Left lung (tissue), 10 donors: ENCODE data around the gene PDE11A. TPM values are rescaled to one million over a fixed set of nuclear protein-coding genes. Genes with fewer than 3 reads are reported as not detected.

Source experiments
- ATAC-seq: fragments of 200-7000 bp; cut with Tn5 transposase; one replicate; pipeline ENCODE4 v1.9.1; 2020; ENCODE audit warnings: moderate library complexity
- DNase-seq, 4 donors: peaks; one replicate each; pipeline ENCODE4 v3.0.0-alpha.2; 2013 to 2020
- H3K27ac ChIP-seq, 2 donors: fragments of 200-600 bp; sonication (generic) in 1 of 2; one replicate each; pipeline versions ENCODE4 v1.5.0 to v1.8.0; 2020 to 2021
- H3K27me3 ChIP-seq, 2 donors: fragments of 200-600 bp; sonication (generic) in 1 of 2; one replicate each; pipeline versions ENCODE4 v1.5.0 to v1.8.0; 2020 to 2021
- H3K36me3 ChIP-seq, 2 donors: fragments of 200-600 bp; sonication (generic) in 1 of 2; one replicate each; pipeline versions ENCODE4 v1.5.0 to v1.8.0; 2020 to 2021
- H3K4me1 ChIP-seq, 2 donors: fragments of 200-600 bp; one replicate each; pipeline ENCODE4 v1.8.0; 2021
- H3K4me3 ChIP-seq, 2 donors: fragments of 200-600 bp; sonication (generic) in 1 of 2; one replicate each; pipeline versions ENCODE4 v1.5.0 to v1.8.0; 2020 to 2021; ENCODE audit warnings: mild to moderate bottlenecking in 1 of 2
- H3K9me3 ChIP-seq, 2 donors: fragments of 200-600 bp; sonication (generic) in 1 of 2; one replicate each; pipeline versions ENCODE4 v1.5.0 to v1.8.0; 2020 to 2021
- CTCF ChIP-seq, 2 donors: fragments of 200-600 bp; sonication (generic) in 1 of 2; IDR thresholded peaks; one replicate each; pipeline versions ENCODE4 v1.5.0 to v1.8.0; 2021; ENCODE audit warnings: antibody characterized with exemption in 2 of 2
- intact Hi-C, 2 donors: fragments of 100-400 bp; cut with DNase I; formaldehyde crosslinking; loops; one replicate each; pipeline versions ENCODE4 v1.11.2 to v1.14.2; 2022
- polyA plus RNA-seq, 6 donors: library from polyadenylated mRNA; unstranded; fragments of 120-200 nt; gene quantifications; one replicate each; pipeline ENCODE4 v1.2.1, GENCODE V29; 2013; ENCODE audit not compliant: insufficient read length in 6 of 6
- total RNA-seq, 2 donors: library from RNA; stranded (reverse); fragmentation: NEBNext Ultra II Directional; extraction: Animal tissue kit (Norgen Biotek cat#: 25700); gene quantifications; one replicate each; pipeline ENCODE4 v1.2.1, GENCODE V29; 2021
- donor health status: DM: no; HTN: yes; CAD: no.
- donor health status: DM: no; HTN: no; CAD: no.

The PDE11A gene
- total and polyA plus RNA-seq, 8 donors, result 0.24 to 0.73 (median 0.35) TPM

GRCh38 chr2:177738461-177739235 lies 333.9 kb downstream of the PDE11A start:
- Histone ChIP-seq H3K4me3 (no peak overlapping the region), H3K36me3 (no peaks in the 10 kb centered on the region), H3K27ac (no peak overlapping the region), H3K9me3 (no peaks in the 10 kb centered on the region), H3K4me1 (no peaks in the 10 kb centered on the region), H3K27me3 (no peaks in the 10 kb centered on the region)
- no peak for TF ChIP-seq CTCF (IDR thresholded peaks at IDR 0.05)
- intact Hi-C loops, result no loop called here
- ATAC-seq (no peak), DNase-seq (no peak)

GRCh38 chr2:177735318-177735803 lies 337.2 kb downstream of the PDE11A start:
- Histone ChIP-seq H3K9me3 (no peaks in the 10 kb centered on the region), H3K27ac (no peak overlapping the region), H3K4me1 (no peaks in the 10 kb centered on the region), H3K4me3 (no peak overlapping the region), H3K27me3 (no peaks in the 10 kb centered on the region), H3K36me3 (no peaks in the 10 kb centered on the region)
- no peak for DNase-seq
- intact Hi-C loops, result no loop called here
- no peak for TF ChIP-seq CTCF (IDR thresholded peaks at IDR 0.05)
- ATAC-seq, result no peak

- DNase-seq, result no peak
- H3K36me3 ChIP-seq, result no peaks in the 10 kb centered on the region
- no peaks in the 10 kb centered on the region for H3K9me3 ChIP-seq
- no peak for TF ChIP-seq CTCF (IDR thresholded peaks at IDR 0.05)
- H3K4me1 ChIP-seq, result no peaks in the 10 kb centered on the region
- no peak overlapping the region for H3K4me3 ChIP-seq
- ATAC-seq, result no peak
- no peaks in the 10 kb centered on the region for H3K27me3 ChIP-seq
- intact Hi-C loops, result no loop called here
- H3K27ac ChIP-seq, result no peak overlapping the region
Measured at GRCh38 chr2:177733322-177733855, 339.2 kb downstream of the PDE11A start.

GRCh38 chr2:177731384-177731783 lies 341.2 kb downstream of the PDE11A start:
- no peaks in the 10 kb centered on the region for H3K27me3 ChIP-seq
- no peak overlapping the region for H3K27ac ChIP-seq
- ATAC-seq (no peak), DNase-seq (no peak)
- H3K4me3 ChIP-seq, result no peak overlapping the region
- H3K9me3 ChIP-seq, result no peaks in the 10 kb centered on the region
- no peaks in the 10 kb centered on the region for H3K4me1 ChIP-seq
- no peak for TF ChIP-seq CTCF (IDR thresholded peaks at IDR 0.05)
- intact Hi-C loops, result no loop called here
- no peaks in the 10 kb centered on the region for H3K36me3 ChIP-seq

- Histone ChIP-seq H3K9me3 (no peaks in the 10 kb centered on the region), H3K36me3 (no peaks in the 10 kb centered on the region), H3K27ac (no peak overlapping the region), H3K4me3 (no peak overlapping the region), H3K4me1 (no peaks in the 10 kb centered on the region), H3K27me3 (no peaks in the 10 kb centered on the region)
- intact Hi-C loops, result no loop called here
- TF ChIP-seq CTCF (IDR thresholded peaks at IDR 0.05), result no peak
- ATAC-seq (no peak), DNase-seq (no peak)
Measured at GRCh38 chr2:177730792-177731191, 341.8 kb downstream of the PDE11A start.
